Measurements from ENCODE around the gene IQSEC3.

Gene IQSEC3

DNA sequence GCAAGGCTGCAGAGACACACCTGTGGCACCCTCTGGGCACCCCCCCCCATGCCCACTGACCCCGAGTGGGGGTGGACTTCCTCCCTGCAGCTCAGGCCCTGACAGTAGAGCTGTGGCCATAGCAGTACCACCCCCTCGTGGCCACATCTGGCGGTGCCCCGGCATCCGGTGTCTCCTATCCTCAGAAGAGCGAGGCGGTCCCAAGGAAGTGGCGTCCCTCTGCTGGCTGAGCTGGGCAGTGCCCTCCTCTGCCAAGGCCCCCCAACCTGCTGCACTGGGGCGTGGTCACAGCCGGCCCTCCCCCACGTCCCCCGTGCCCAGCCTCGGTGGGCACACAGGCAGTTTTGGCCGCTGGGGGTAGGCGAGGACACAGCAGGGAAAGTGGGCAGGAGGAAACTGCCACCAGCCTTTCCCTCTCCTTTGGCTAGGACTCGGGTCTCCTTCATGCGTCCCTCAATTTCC lies 153.4 kb downstream of the IQSEC3 start:
- peak; percentile 60 to 74 for DNase-seq

DNA sequence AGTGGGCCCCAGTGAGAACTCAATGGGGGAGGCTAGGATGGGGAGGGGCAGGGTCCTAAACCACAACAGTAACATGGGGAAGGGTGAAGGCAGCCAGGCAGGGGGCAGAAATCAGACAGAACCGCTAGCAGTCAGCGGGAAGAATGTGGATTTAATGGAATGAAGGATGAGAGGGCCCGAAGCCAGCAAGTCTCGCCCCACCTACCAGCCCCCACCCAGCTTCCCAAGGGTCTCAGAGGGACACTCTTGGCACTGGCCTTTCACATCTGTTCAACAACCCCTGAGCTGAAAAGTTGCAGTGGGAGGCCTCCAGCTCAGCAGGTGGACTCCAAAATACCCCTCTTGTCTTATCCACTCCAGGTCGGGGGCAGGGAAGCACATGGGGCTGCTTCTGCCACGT lies 153.9 kb downstream of the IQSEC3 start:
- DNase-seq, result no peak

- DNase-seq, result no peak
Observed at GRCh38 chr12:220946-221550, 154.5 kb downstream of the IQSEC3 start.

- DNase-seq, result no peak
Observed at GRCh38 chr12:221736-222135, 155.2 kb downstream of the IQSEC3 start.

DNA sequence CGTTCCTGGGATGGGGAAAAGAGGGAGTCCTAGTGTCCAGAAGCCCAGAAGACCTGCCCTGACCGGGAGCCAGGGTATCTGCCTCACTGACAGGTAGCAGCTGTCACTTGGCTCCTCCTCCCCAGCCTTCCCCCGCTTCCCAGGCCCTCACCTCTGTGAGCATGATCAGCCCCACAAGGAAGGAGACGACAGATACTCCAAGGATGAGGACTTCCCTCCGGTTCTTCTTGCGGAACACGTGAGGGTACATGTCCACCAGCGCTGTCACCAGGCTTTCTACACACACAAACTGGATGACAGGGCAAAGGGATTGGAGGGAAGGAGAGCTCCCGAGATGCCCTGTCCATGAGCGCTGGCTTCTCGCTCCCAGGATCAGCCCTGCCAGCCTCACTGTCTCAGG lies 157.3 kb downstream of the IQSEC3 start:
- DNase-seq, result no peak

DNA sequence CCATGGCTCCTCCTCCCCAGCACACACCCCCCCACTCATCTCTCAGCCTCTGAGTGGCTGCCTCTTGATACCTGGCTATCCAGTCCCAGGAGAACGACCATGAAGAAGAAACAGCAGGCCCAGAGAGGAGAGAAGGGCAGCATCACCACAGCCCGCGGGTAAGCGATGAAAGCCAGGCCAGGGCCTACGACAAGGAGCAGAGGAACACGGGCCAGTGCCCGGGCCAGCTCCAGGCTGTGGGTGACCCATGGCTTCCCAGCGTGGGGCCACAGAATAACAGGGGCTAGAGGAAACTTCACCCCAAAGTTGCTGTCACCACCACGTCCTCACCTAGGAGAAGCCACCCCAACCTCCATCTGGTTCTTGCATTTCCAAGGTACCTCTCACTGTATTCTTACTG lies 157.8 kb downstream of the IQSEC3 start:
- no peak for DNase-seq

DNA sequence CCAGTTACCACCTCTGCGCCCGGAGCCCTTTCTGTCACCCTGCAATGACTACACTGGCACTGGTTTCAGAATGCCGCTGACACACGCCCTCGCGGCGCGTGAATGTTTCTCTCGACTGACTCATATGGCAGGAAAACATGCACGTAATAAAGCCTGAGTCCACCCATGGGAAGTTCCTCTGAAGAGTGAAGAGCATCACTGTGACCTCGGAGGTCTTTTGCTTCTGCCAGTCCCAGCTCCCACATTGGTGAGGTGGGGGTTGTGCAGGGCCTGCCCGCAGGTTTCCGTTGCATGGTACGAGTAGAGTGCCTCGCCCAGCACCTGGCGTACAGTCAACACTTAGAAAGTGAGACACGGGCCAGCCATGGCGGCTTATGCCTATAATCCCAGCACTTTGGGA lies 158.4 kb downstream of the IQSEC3 start:
- DNase-seq, result no peak

- DNase-seq, result no peak
Observed at GRCh38 chr12:226401-226800, 159.8 kb downstream of the IQSEC3 start.

- no peak for DNase-seq
Observed at GRCh38 chr12:227286-227915, 160.8 kb downstream of the IQSEC3 start.

All from AML-193 (cell line).